GM21515 (cell line): ENCODE measurements around the gene RGS19.
"Not testable (repeated sequence)": the region's sequence is repeated elsewhere in the genome, so short reads cannot be mapped to it uniquely, and the experiment has no call there.

ENCODE experiments used
- ATAC-seq: cut with Tn5 transposase; IDR thresholded peaks from one replicate; pipeline ENCODE4 v1.9.1; 2021; ENCODE audit not compliant: unreplicated experiment

The RGS19 gene

DNA sequence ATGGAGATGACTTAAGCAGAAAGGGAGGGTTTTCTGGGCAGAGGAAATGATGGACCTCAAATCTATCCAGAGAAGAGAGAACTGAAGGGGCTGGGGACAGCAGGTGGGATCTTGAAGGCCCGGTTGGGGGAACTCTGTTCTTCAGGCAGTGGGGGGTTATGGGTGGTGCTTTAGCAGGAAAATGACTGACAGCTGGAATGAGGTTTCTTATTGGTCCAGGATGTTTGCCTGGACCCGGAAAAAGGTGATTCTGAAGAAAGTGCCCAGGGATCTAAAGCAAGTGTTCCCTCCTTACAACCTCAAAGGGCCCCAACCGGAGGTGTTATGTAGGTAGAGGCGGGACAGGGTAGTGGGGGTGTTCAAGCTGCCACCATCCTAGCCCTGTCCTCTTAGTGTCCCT lies 16.1 kb upstream of the RGS19 start:
- ATAC-seq: no peak

- no peak for ATAC-seq
These were observed 13.7 kb upstream of the RGS19 start for GRCh38 chr20:64093013-64093503.

GRCh38 chr20:64092258-64093012 lies 13.1 kb upstream of the RGS19 start:
- ATAC-seq: no peak

- ATAC-seq: no peak
These were observed 12.5 kb upstream of the RGS19 start for GRCh38 chr20:64091770-64092169.

- no peak for ATAC-seq
These were observed 12.0 kb upstream of the RGS19 start for GRCh38 chr20:64091340-64091739.

- no peak for ATAC-seq
These were observed 10.8 kb upstream of the RGS19 start for GRCh38 chr20:64090165-64090564.

DNA sequence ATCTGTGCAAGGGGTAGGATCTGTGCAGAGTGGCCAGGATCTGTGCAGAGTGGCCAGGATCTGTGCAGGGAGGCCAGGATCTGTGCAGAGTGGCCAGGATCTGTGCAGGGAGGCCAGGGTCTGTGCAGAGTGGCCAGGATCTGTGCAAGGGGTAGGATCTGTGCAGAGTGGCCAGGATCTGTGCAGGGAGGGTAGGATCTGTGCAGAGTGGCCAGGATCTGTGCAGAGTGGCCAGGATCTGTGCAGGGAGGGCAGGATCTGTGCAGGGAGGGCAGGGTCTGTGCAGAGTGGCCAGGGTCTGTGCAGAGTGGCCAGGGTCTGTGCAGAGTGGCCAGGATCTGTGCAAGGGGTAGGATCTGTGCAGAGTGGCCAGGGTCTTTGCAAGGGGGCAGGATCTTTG lies 9.3 kb upstream of the RGS19 start:
- ATAC-seq: not testable (repeated sequence)

- ATAC-seq: not testable (repeated sequence)
These were observed 8.0 kb upstream of the RGS19 start for GRCh38 chr20:64087226-64087825.

DNA sequence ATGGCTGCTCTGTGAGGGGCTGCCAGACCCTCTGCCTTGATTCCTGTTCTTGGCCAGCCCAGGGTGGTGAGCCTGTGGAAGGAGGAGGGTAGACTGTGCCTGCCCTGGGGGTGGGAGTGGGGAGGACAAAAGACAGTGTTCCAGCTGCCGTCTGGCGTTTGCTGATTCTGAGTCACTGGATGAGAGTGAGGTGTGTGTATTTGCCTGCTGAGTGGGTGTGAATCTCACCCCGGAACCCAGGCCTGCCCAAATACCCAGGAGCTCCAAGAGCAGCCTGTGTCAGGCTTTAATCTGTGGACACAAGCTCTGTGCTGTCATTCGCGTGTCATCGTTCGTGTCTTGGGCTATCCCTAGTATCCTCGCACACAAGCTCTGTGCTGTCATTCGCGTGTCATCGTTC lies 7.5 kb upstream of the RGS19 start:
- ATAC-seq: no peak

GRCh38 chr20:64084685-64085152 lies 5.4 kb upstream of the RGS19 start:
- ATAC-seq: no peak

DNA sequence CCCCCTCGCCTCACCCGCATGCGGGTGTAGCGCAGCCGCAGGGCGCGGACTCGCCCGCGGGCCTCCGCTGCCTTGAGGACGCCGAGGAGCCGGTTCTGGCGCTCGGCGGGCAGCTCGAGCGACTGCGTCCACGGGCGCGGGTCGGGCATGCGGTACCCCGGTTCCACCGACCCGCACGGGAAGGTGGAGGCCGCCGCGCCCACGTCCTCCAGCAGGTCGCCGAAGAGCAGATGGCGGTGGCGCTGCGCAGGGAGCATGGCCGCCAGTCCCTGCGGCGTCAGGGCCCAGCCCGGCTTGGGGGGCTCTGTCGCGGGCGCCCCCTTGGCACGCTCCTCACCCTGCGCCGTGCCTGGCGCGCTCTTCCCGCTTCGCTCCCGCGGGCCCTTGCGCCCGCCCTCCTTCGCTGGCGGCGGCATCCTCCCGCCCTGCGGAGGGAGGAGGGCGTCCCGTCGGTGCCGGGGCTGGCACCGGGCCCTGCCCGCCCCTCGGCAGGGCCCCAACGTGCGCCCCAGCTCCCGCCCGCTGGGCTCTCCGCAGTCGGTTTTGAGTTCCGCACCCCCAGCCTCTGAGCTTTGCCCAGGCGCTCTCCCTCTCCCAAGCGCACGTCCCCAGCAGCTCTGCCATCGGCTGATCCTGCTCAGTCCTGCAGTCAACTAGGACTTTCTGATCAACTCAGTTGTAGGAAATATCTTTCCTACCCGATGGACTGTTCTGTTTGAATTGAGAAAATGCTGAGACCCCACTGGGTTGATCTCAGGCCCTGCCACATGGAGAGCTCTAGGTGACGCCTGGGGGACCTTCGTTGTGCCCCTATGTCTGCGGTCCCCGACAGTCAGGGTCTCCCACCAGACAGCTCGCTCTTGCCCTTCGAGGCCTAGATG lies 4.7 kb upstream of the RGS19 start, which contains the start of gene LKAAEAR1:
LKAAEAR1 (minus strand) TSS at position 595 of the 881 bp plus-strand sequence; CDS start at position 416, 179 bp downstream.
- ATAC-seq: no peak

DNA sequence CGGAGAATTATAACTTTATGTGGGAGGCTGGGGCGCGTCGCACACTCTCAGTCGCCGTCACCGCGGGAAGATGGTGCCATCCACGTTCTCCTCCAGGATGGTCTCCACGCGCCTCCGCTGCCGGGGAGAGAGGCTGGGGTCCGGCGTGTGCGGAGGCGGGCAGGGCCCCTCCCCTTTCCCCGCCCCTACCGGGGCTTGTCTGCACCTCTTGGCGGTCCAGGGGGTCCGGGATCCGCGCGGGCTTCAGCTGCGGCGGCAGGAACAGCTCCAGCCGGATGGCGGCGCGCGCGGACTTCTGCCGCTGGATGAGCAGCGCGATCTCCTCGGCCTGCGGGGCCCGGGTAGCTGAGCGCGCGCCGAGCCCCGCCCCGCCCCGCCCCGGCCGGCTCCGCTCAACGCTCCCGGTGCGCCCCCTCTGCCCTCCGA lies 4.1 kb upstream of the RGS19 start:
- no peak for ATAC-seq

DNA sequence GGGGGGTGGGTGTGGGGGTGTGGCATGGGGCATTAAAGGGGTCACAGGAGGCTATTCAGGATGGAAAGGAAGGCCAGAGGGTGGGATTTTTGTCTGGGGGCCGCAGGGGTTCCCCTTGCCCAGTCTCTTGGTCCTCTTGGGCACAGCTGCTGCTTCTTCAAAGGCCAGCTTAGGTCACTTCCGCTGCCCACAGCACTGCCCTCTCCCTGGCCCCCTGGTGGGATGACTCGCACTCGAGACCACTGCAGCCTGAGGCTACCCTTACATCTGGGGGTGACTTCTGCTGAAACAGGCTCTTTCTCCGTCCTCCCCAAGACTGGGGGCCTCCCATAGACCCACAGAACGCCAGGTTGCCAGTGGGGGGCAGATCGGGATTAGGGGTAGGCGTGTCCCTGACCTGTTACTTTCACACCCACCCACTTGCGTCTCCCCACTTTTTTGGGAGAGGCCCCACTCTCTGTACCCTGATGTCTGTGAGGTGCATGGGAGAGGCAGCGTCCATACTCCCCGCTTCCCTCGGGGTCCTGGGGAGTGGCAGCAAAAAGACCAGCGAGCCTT lies 3.6 kb upstream of the RGS19 start:
- no peak for ATAC-seq

- ATAC-seq: no peak
These were observed 2.9 kb upstream of the RGS19 start for GRCh38 chr20:64082126-64082731.

- ATAC-seq: no peak
These were observed 2.3 kb upstream of the RGS19 start for GRCh38 chr20:64081624-64081964.

DNA sequence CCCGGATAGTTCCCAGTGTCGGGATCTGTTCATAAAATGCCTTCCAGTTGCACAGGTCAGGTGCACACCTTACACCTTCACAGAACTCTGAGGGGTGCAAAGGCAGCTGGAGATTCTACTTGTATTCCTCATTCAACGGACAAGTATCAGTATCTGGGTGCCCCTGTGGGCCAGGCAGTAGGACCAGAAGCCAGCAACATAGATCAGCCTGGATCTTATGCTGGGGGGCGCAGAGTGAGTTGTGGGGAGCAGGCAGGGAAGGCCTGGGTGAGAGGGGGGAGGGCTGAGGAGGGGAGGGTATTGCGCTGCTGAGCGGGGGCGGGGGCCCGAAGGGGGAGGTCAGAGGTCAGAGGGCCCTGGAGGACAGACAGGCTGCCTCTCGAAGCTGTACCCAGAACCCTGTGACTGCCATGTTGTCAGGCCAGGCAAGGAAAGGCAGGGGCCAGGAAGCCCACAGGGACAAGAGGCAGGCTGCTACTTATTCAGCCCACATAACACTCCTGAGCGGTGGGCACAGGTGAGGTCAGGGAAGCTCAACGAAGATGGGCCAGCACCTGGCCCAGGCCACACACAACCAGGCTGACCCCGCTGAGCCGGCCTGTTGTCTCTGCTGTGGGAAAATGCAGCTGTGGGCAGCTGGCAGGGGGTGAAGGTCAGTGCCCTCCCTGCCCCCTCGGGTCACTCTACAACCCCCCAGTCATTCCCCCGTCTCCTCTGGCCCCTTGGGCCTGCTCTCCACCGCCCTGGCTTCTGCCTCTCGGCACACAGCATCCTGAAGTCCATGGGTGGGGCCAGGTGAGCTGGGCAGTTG lies 1.7 kb upstream of the RGS19 start:
- ATAC-seq: no peak

GRCh38 chr20:64080013-64080812 lies 895 bp upstream of the RGS19 start, which contains the start of gene OPRL1:
TSS of gene OPRL1 (plus strand) at chr20:64080082. CDS start at chr20:64092721, 12,639 bp downstream.
- ATAC-seq: no peak

- ATAC-seq: no peak
These were observed 415 bp downstream of the RGS19 start for GRCh38 chr20:64078934-64079272.
